ENCODE measurements around the gene ACTR3C.
"Not testable (repeated sequence)": the region's sequence is repeated elsewhere in the genome, so short reads cannot be mapped to it uniquely, and the experiment has no call there.

DNA sequence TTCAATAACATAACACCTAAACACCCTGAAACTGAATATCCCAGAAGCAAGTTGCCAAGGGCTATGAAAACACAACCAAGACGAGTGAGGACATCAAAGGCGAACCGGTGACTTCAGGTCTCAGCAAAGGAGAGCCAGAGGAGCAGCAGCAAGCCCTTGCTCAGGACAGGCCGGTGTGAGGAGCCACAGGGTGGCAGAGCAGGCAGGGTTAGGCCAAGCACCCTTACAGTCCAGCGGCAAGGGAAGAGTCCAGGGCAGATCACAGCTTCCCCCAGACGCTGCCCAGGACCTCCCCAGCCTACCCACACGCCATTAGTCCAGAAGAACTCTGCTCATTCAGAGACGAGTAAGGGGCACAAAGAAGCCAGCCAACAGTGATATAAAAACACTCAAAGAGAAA lies 27.7 kb downstream of the ACTR3C start:
- not testable (repeated sequence) for TF ChIP-seq POLR2A (IDR thresholded peaks at IDR 0.05)
- TF ChIP-seq, protein P1, sequence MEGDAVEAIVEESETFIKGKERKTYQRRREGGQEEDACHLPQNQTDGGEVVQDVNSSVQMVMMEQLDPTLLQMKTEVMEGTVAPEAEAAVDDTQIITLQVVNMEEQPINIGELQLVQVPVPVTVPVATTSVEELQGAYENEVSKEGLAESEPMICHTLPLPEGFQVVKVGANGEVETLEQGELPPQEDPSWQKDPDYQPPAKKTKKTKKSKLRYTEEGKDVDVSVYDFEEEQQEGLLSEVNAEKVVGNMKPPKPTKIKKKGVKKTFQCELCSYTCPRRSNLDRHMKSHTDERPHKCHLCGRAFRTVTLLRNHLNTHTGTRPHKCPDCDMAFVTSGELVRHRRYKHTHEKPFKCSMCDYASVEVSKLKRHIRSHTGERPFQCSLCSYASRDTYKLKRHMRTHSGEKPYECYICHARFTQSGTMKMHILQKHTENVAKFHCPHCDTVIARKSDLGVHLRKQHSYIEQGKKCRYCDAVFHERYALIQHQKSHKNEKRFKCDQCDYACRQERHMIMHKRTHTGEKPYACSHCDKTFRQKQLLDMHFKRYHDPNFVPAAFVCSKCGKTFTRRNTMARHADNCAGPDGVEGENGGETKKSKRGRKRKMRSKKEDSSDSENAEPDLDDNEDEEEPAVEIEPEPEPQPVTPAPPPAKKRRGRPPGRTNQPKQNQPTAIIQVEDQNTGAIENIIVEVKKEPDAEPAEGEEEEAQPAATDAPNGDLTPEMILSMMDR (IDR thresholded peaks at IDR 0.05 in 4 of 5, conservative IDR thresholded peaks at IDR 0.05 in 1 of 5) = not testable (repeated sequence)
